ENCODE results near the gene CDC42. TPM values are rescaled to one million over a fixed set of nuclear protein-coding genes. Genes with fewer than 3 reads are reported as not detected.

Gene CDC42
- total and polyA plus RNA-seq, 10 donors, result 108 to 254 (median 220) TPM

DNA sequence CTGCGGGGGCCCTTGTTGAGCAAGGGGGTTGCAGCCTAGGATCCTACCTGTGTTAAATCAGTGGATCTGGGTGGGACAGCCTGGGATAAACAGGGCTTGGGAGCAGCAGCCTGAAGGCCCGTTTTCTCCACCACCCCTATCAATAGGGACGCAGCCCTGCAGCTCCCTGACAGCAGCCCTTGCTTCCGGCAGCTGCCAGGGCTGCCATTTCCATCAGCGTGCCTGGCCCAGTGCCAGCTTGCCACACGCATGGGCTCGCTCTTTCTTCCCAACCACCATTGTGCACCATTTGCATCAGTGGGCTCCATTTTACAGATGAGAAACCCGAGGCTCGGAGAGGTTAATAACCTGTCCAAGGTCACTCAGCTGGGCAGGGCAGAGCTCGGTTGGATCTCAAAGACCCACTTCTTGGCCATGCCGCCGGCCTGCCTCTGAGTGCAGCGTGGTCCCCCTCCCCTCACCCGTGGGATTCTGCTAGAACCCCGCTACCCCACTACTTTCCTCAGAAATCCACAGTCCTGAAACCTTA, 86.6 kb downstream of the CDC42 start:
- 76 to 92% (median 86%) methylated on average over 12 to 15 of the region's 15 CpGs for WGBS, 5 donors
- no peak for TF ChIP-seq POLR2A (IDR thresholded peaks at IDR 0.05)
- no peak for TF ChIP-seq POLR2AphosphoS5 (IDR thresholded peaks at IDR 0.05)
- TF ChIP-seq, protein P1, sequence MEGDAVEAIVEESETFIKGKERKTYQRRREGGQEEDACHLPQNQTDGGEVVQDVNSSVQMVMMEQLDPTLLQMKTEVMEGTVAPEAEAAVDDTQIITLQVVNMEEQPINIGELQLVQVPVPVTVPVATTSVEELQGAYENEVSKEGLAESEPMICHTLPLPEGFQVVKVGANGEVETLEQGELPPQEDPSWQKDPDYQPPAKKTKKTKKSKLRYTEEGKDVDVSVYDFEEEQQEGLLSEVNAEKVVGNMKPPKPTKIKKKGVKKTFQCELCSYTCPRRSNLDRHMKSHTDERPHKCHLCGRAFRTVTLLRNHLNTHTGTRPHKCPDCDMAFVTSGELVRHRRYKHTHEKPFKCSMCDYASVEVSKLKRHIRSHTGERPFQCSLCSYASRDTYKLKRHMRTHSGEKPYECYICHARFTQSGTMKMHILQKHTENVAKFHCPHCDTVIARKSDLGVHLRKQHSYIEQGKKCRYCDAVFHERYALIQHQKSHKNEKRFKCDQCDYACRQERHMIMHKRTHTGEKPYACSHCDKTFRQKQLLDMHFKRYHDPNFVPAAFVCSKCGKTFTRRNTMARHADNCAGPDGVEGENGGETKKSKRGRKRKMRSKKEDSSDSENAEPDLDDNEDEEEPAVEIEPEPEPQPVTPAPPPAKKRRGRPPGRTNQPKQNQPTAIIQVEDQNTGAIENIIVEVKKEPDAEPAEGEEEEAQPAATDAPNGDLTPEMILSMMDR (IDR thresholded peaks at IDR 0.05 in 8 of 11, conservative IDR thresholded peaks at IDR 0.05 in 3 of 11), result no peak
- H3K27ac ChIP-seq, result no peak overlapping the region
- H3K4me1 ChIP-seq, result peaks cover 3 to 21% (median 17%) of the 10 kb centered on the region in 6 donors
- intact Hi-C loops (cut with DNase I; ENCODE audit: low total_unique reads), result loop anchor here (10.0 kb wide), 2 partner anchors 136 to 276 kb away; no protein-coding TSS in a partner anchor
- H3K4me3 ChIP-seq, result no peak overlapping the region
- H3K27me3 ChIP-seq (replicated peaks in 1 of 7), result peaks cover 0 to 63% (median 19%) of the 10 kb centered on the region in 7 donors
- no peaks in the 10 kb centered on the region for H3K36me3 ChIP-seq
- no peak for DNase-seq
- no peaks in the 10 kb centered on the region for H3K9me3 ChIP-seq

DNA sequence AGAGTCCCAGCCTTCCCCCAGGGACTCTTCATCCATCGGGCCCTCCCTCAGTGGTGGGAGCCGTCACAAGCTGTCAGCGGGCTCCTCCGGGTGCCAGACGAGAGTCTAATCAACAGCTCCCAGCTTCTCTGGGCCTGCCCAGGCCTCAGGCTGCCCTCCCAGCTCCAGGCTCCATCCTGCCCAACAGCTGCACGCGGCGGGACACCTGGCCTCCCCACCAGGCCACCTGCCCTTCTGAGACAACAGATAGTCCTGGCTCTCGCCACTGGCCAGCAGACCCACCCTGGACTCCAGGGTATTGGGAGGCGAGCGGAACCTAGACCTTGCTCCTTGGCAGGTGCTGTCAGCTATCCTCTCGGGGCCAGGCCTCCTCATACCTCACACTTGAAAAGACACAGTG, 87.3 kb downstream of the CDC42 start:
- peaks cover 3 to 22% (median 17%) of the 10 kb centered on the region in 6 donors for H3K4me1 ChIP-seq

More for the DNA sequence above, 87.3 kb downstream of the CDC42 start:
- Histone ChIP-seq H3K4me3 (no peak overlapping the region), H3K9me3 (no peaks in the 10 kb centered on the region), H3K27ac (no peak overlapping the region), H3K27me3 (replicated peaks in 1 of 7) (peaks cover 0 to 67% (median 22%) of the 10 kb centered on the region in 7 donors), H3K36me3 (no peaks in the 10 kb centered on the region)
- TF ChIP-seq POLR2A (IDR thresholded peaks at IDR 0.05) (no peak), POLR2AphosphoS5 (IDR thresholded peaks at IDR 0.05) (no peak)
- TF ChIP-seq, protein P1 (IDR thresholded peaks at IDR 0.05 in 8 of 11, conservative IDR thresholded peaks at IDR 0.05 in 3 of 11), result no peak
- intact Hi-C loops (cut with DNase I; ENCODE audit: low total_unique reads), result loop anchor here (10.0 kb wide), 2 partner anchors 135 to 275 kb away; no protein-coding TSS in a partner anchor
- WGBS, 5 donors, result 88 to 96% (median 91%) methylated on average over 8 to 12 of the region's 12 CpGs
- DNase-seq, result no peak

Small RNAs within 50 kb of the gene (small RNA-seq; reads per million reads assigned to genes)
- gene RN7SL186P, result 0 reads per million in 4 donors
- 0 reads per million in 4 donors for gene RNU6-776P

Other genes starting within 250 kb of the CDC42 start
- 1 to 10 TPM in 6 of 7 donors, under 1 TPM in 1; 0.94 to 1.9 (median 1.4) TPM for gene LDLRAD2, start 240.4 kb upstream of the CDC42 start, total RNA-seq
- 1 to 10 TPM; 1.3 to 4.3 (median 1.4) TPM for gene LDLRAD2, start 240.4 kb upstream of the CDC42 start, polyA plus RNA-seq
- gene HSPG2, start 115.4 kb upstream of the CDC42 start, total RNA-seq, result 100 to 1,000 TPM in 6 of 7 donors, 10 to 100 TPM in 1; 69.7 to 395 (median 178) TPM
- 10 to 100 TPM; 14.4 to 63.5 (median 15.0) TPM for gene HSPG2, start 115.4 kb upstream of the CDC42 start, polyA plus RNA-seq
- gene CELA3B, start 75.7 kb upstream of the CDC42 start, total RNA-seq, result 1 to 10 TPM in 2 of 7 donors, under 1 TPM in 1, not detected in 4; 0.60 to 1.8 (median 1.3) TPM
- under 1 TPM; 0.08 to 0.38 (median 0.24) TPM for gene CELA3B, start 75.7 kb upstream of the CDC42 start, polyA plus RNA-seq
- gene CELA3A, start 51.1 kb upstream of the CDC42 start, total RNA-seq, result 1 to 10 TPM in 3 of 7 donors, not detected in 4; 1.7 to 5.2 (median 3.9) TPM
- gene CELA3A, start 51.1 kb upstream of the CDC42 start, polyA plus RNA-seq, result under 1 TPM; 0.45 to 0.94 (median 0.80) TPM
- gene WNT4, start 90.4 kb downstream of the CDC42 start, total RNA-seq, result under 1 TPM in 6 of 7 donors, not detected in 1; 0.07 to 0.47 (median 0.20) TPM
- under 1 TPM; 0.08 to 0.16 (median 0.11) TPM for gene WNT4, start 90.4 kb downstream of the CDC42 start, polyA plus RNA-seq

Data from spleen (tissue), 11 donors.